ENCODE measurements around the gene GZF1.

DNA sequence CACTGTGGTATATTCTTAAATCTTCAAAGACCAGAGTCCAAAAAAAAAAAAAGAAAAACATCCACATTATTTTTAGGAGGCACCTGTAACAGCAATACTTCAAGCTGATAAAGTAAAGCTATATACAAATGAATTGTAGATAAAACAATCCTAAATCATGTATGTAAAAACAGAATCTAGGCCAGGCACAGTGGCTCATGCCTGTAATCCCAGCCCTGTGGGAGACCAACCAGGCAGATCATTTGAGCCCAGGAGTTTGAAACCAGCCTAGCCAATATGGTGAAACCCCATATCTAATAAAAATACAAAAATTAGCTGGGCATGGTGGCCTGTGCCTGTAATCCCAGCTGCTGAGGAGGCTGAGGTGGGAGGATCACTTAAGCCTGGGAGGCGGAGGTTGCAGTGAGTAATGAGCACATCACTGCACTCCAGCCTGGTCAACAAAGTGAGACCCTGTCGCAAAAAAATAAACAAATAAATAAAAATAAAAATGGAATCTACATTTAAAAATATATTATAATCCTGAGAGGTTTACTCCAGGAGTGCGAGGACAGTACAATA, 52.0 kb downstream of the GZF1 start:
- TF ChIP-seq POLR2A (IDR thresholded peaks at IDR 0.05), result no peak
- TF ChIP-seq, protein P1, sequence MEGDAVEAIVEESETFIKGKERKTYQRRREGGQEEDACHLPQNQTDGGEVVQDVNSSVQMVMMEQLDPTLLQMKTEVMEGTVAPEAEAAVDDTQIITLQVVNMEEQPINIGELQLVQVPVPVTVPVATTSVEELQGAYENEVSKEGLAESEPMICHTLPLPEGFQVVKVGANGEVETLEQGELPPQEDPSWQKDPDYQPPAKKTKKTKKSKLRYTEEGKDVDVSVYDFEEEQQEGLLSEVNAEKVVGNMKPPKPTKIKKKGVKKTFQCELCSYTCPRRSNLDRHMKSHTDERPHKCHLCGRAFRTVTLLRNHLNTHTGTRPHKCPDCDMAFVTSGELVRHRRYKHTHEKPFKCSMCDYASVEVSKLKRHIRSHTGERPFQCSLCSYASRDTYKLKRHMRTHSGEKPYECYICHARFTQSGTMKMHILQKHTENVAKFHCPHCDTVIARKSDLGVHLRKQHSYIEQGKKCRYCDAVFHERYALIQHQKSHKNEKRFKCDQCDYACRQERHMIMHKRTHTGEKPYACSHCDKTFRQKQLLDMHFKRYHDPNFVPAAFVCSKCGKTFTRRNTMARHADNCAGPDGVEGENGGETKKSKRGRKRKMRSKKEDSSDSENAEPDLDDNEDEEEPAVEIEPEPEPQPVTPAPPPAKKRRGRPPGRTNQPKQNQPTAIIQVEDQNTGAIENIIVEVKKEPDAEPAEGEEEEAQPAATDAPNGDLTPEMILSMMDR (IDR thresholded peaks at IDR 0.05), result no peak

Data from breast epithelium (tissue), 3 donors.